ENCODE results near the gene NFX1.

DNA sequence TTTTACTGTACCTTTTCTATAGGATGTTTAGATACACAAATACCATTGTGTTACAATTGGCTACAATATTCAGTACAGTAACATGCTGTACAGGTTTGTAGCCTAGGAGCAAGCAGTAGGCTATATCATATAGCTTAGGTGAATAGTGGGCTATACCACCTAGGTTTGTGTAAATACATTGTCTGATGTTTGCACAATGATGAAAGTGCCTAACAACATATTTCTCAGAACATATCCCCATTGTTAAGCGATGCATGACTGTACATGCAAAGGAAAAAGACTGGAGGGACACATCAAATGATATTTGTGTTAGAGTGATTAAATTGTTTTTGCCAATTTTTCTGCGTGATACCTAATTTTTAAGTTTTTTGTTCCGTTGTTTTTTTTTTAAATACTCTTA is 20.2 kb upstream of the NFX1 start:
- TF ChIP-seq, protein P1, sequence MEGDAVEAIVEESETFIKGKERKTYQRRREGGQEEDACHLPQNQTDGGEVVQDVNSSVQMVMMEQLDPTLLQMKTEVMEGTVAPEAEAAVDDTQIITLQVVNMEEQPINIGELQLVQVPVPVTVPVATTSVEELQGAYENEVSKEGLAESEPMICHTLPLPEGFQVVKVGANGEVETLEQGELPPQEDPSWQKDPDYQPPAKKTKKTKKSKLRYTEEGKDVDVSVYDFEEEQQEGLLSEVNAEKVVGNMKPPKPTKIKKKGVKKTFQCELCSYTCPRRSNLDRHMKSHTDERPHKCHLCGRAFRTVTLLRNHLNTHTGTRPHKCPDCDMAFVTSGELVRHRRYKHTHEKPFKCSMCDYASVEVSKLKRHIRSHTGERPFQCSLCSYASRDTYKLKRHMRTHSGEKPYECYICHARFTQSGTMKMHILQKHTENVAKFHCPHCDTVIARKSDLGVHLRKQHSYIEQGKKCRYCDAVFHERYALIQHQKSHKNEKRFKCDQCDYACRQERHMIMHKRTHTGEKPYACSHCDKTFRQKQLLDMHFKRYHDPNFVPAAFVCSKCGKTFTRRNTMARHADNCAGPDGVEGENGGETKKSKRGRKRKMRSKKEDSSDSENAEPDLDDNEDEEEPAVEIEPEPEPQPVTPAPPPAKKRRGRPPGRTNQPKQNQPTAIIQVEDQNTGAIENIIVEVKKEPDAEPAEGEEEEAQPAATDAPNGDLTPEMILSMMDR (IDR thresholded peaks at IDR 0.05): no peak
- TF ChIP-seq POLR2AphosphoS5 (IDR thresholded peaks at IDR 0.05): no peak

Data from stomach (tissue), 4 donors.